ENCODE data around the gene ZNF746. TPM values are rescaled to one million over a fixed set of nuclear protein-coding genes. Genes with fewer than 3 reads are reported as not detected.

ZNF746 gene
- total and polyA plus RNA-seq, 2 donors (not counting 3 experiments of a cell fraction or from before 2014, with no cell fraction given), result 10.5 to 20.8 TPM

DNA sequence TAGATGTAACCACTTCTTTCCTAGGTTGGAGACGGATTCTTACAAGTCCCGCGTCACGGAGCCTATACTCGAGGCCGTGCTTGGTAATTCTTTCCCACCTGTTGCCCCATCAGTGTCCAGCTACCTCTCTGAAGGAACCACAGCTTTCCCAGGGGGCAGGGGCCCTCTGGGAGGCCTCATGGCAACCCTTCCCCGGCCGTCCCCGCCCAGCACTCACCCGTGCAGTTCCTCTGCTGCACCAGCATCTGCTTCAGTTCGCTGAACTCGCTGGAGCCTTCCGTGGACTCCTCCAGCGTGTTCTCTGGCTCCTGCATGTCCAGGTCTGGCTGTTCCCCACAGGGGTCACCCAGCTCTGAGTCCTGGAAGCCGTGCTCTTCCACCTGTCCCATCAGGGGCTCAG is 61.3 kb downstream of the ZNF746 start:
- H3K4me2 ChIP-seq (ENCODE audit: insufficient read depth, low read length), result no peak overlapping the region
- H3K4me1 ChIP-seq (ENCODE audit: control insufficient read depth, extremely low read depth, insufficient read depth, low read length), result no peaks in the 10 kb centered on the region
- no peak overlapping the region for H3K9ac ChIP-seq (replicated peaks; ENCODE audit: extremely low read depth, insufficient read depth, low read length)
- CTCF ChIA-PET, result no interaction called here
- no peak for TF ChIP-seq FOS (IDR thresholded peaks at IDR 0.05; ENCODE audit: borderline replicate concordance, insufficient read depth, low read length)
- TF ChIP-seq MAX (IDR thresholded peaks at IDR 0.05; ENCODE audit: insufficient read depth, insufficient read length), result no peak
- TF ChIP-seq GATA2 (IDR thresholded peaks at IDR 0.05; ENCODE audit: insufficient read depth, insufficient read length, low read depth, low read length), result no peak
- no peak for TF ChIP-seq POLR2A (IDR thresholded peaks at IDR 0.05; ENCODE audit: low read depth, low read length)
- TF ChIP-seq JUN (IDR thresholded peaks at IDR 0.05; ENCODE audit: borderline replicate concordance, insufficient read depth, insufficient read length, low read depth), result no peak
- TF ChIP-seq, protein P1, sequence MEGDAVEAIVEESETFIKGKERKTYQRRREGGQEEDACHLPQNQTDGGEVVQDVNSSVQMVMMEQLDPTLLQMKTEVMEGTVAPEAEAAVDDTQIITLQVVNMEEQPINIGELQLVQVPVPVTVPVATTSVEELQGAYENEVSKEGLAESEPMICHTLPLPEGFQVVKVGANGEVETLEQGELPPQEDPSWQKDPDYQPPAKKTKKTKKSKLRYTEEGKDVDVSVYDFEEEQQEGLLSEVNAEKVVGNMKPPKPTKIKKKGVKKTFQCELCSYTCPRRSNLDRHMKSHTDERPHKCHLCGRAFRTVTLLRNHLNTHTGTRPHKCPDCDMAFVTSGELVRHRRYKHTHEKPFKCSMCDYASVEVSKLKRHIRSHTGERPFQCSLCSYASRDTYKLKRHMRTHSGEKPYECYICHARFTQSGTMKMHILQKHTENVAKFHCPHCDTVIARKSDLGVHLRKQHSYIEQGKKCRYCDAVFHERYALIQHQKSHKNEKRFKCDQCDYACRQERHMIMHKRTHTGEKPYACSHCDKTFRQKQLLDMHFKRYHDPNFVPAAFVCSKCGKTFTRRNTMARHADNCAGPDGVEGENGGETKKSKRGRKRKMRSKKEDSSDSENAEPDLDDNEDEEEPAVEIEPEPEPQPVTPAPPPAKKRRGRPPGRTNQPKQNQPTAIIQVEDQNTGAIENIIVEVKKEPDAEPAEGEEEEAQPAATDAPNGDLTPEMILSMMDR (IDR thresholded peaks at IDR 0.05; ENCODE audit: extremely low read depth in 1 of 2, insufficient read depth in 1 of 2, low read depth in 1 of 2, low read length in 2 of 2), result no peak
- TF ChIP-seq EZH2 (IDR thresholded peaks at IDR 0.05; ENCODE audit: borderline replicate concordance, low read depth, low read length, severe bottlenecking), result no peak
- no peak for TF ChIP-seq POLR2AphosphoS5 (IDR thresholded peaks at IDR 0.05; ENCODE audit: insufficient read depth, low read depth, low read length)
- no peak for TF ChIP-seq MYC (IDR thresholded peaks at IDR 0.05; ENCODE audit: low read depth, low read length)
- H3K27me3 ChIP-seq (ENCODE audit: control insufficient read depth in 2 of 2, insufficient read depth in 2 of 2, low read length in 2 of 2), result no peaks in the 10 kb centered on the region
- no peaks in the 10 kb centered on the region for H3K79me2 ChIP-seq (ENCODE audit: control insufficient read depth, insufficient read depth, low read length)
- no peaks in the 10 kb centered on the region for H4K20me1 ChIP-seq (replicated peaks; ENCODE audit: control insufficient read depth, extremely low read depth, insufficient read depth, low read length)
- POLR2A ChIA-PET, result no interaction called here
- H3K27ac ChIP-seq (ENCODE audit: insufficient read depth, low read depth, low read length), result no peak overlapping the region
- FAIRE-seq (no peak), DNase-seq (ENCODE audit: low read depth, low spot score) (no peak)
- peaks cover 4 to 14% of the 10 kb centered on the region in 2 experiments for H3K36me3 ChIP-seq (ENCODE audit: control insufficient read depth in 2 of 2, extremely low read depth in 1 of 2, insufficient read depth in 2 of 2, low read length in 2 of 2)
- dilution Hi-C loops (cut with MboI; ENCODE audit: extremely low pct_ligation_motif_present, low sequenced_read_pairs), result no loop called here
- no peak overlapping the region for H3K4me3 ChIP-seq (replicated peaks in 1 of 3; ENCODE audit: insufficient read depth in 1 of 3, low read depth in 1 of 3, low read length in 3 of 3)
- no peaks in the 10 kb centered on the region for H3K9me1 ChIP-seq (replicated peaks; ENCODE audit: control insufficient read depth, extremely low read depth, insufficient read depth, low read length)
- no peaks in the 10 kb centered on the region for H3K9me3 ChIP-seq (replicated peaks; ENCODE audit: control insufficient read depth, insufficient read depth, low read length)
- H2AFZ ChIP-seq (ENCODE audit: low read depth, low read length), result no peak overlapping the region
- BruUV-seq (replicated peaks), result no TSS peak
- intact Hi-C loops (cut with micrococcal nuclease), result no loop called here
